ENCODE results near the gene DMRTC1.
"Not testable (repeated sequence)": the region's sequence is repeated elsewhere in the genome, so short reads cannot be mapped to it uniquely, and the experiment has no call there.

DNA sequence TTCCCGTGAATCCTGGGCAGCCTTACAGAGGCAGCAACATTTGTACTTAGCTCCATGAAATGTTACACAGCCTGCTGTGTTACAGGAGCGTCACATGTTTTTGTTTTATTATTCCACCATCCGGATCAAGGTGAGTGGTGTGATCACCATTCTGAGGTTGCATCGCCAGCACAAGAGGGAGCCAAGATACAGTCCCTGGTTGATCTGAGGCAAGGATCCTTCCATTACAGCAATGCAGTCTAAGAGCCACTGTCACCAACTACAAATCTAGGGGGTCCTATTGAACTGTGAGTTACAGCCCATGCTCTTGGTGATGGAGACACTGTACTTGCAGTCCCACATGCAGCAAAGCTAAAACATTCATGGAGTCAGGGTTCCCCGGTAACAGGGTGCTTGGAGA lies 27.5 kb downstream of the DMRTC1 start:
- TF ChIP-seq, protein P1, sequence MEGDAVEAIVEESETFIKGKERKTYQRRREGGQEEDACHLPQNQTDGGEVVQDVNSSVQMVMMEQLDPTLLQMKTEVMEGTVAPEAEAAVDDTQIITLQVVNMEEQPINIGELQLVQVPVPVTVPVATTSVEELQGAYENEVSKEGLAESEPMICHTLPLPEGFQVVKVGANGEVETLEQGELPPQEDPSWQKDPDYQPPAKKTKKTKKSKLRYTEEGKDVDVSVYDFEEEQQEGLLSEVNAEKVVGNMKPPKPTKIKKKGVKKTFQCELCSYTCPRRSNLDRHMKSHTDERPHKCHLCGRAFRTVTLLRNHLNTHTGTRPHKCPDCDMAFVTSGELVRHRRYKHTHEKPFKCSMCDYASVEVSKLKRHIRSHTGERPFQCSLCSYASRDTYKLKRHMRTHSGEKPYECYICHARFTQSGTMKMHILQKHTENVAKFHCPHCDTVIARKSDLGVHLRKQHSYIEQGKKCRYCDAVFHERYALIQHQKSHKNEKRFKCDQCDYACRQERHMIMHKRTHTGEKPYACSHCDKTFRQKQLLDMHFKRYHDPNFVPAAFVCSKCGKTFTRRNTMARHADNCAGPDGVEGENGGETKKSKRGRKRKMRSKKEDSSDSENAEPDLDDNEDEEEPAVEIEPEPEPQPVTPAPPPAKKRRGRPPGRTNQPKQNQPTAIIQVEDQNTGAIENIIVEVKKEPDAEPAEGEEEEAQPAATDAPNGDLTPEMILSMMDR (IDR thresholded peaks at IDR 0.05): not testable (repeated sequence)
- not testable (repeated sequence) for TF ChIP-seq POLR2A, EP300, POLR2AphosphoS5 (IDR thresholded peaks at IDR 0.05)
